PC-9 (cell line): ENCODE measurements around the gene LRMDA.

ENCODE experiments used
- EZH2 ChIP-seq: fragments of 200-600 bp; sonication (generic); IDR thresholded peaks from 2 replicates; pipeline ENCODE4 v1.8.0; 2017; ENCODE audit warnings: antibody characterized with exemption, low read depth
- TF ChIP-seq, protein P1 (sequence below): fragments of 200-600 bp; sonication (generic); conservative IDR thresholded peaks from 2 replicates; pipeline ENCODE4 v1.6.1; 2017; ENCODE audit warnings: mixed run types, antibody characterized with exemption, mild to moderate bottlenecking, moderate library complexity

DNA sequence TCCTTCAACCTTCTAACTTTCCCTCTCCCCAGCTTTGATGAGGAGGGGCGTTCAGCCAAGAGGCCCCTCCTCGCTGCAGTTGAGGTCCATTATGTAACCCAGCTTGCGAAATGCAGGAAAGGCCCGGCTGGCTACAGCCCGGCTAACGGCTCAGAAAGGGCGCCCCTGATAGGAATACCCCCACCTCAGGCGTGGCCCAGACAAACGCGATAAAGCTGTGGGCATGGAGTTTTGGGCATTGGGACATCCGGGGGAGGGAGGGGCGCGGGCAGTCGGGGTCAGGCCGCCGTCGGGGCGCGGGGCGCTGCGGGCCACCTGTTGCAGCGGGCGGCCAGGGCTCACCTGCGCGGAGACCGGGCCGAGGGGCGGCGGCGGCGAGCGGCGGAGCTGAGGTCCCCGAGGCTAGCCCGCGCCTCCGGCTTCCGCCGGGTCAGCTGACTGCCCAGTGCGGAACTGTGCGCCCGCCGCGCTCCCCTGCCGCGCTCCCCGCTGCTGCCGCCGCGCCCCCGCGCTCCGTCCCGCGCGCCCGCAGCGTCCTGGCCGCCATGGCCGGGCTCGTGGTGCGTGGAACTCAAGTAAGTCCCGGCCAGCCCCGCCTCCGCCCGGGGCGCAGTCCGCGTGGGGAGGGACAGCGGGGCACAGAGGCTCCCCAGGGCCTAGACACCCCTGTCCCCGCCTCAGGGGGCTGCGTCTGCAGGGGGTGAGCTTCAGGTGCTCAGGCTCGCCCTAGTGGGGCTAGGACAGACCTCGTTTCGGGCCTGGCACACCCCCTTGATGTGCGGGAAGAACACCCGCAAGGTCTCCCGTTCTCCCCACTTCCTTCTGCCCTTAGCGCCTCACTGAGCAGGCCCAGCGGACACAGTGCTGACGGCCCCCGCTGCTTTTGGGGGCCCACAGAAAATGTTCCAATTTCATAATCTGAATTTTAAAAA lies at the start of gene LRMDA:
- TF ChIP-seq, protein P1, sequence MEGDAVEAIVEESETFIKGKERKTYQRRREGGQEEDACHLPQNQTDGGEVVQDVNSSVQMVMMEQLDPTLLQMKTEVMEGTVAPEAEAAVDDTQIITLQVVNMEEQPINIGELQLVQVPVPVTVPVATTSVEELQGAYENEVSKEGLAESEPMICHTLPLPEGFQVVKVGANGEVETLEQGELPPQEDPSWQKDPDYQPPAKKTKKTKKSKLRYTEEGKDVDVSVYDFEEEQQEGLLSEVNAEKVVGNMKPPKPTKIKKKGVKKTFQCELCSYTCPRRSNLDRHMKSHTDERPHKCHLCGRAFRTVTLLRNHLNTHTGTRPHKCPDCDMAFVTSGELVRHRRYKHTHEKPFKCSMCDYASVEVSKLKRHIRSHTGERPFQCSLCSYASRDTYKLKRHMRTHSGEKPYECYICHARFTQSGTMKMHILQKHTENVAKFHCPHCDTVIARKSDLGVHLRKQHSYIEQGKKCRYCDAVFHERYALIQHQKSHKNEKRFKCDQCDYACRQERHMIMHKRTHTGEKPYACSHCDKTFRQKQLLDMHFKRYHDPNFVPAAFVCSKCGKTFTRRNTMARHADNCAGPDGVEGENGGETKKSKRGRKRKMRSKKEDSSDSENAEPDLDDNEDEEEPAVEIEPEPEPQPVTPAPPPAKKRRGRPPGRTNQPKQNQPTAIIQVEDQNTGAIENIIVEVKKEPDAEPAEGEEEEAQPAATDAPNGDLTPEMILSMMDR = no peak
- no peak for TF ChIP-seq EZH2
